ENCODE data around the gene TEX52. TPM values are rescaled to one million over a fixed set of nuclear protein-coding genes. Genes with fewer than 3 reads are reported as not detected.
A peak's percentile ranks its signal among the peaks of the same experiment; 100 is the strongest.

The TEX52 gene
- total RNA-seq, 1 experiment from 2014 or later = not detected

DNA sequence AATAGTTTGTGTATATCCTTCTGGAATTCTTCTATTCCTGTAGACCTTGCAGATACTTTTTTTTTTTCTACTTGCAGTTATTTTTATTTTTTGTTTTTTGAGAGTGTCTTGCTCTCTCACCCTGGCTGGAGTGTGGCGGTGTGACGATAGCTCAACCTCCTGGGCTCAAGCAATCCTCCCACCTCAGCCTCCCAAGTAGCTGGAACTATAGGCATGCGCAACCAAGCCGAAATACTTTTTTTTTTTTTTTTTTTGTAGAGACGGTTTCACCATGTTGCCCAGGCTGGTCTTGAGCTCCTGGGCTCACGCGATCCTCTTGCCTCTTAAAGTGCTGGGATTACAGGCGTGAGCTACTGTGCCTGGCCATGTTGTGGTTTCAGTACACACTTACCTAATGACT lies 43.8 kb upstream of the TEX52 start:
- CTCF ChIA-PET = interaction anchor here (0.6 kb wide), 1 partner anchor 45 kb away, joined by 5 read pairs; no protein-coding TSS in a partner anchor

DNA sequence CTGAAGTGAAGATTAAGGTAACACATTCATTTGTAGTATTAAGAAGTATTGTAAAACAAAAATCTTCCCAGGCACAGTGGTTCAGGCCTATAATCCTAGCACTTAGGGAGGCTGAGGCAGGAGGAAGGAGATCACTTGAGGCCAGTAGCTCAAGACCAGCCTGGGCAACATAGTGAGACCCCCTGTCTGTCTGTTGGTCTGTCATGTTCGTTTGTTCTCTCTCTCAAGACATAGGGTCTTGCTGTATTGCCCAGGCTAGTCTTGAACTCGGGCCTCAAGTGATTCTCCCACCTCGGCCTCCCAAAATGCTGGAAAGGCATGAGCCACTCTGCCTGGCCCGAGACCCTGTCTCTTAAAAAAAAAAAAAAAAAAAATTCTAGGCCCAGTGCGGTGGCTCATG lies 40.6 kb upstream of the TEX52 start:
- no TSS peak for BruUV-seq (replicated peaks)
- Histone ChIP-seq H3K36me3 (ENCODE audit: insufficient read depth, low read length, poor library complexity, severe bottlenecking) (no peaks in the 10 kb centered on the region), H3K4me3 (ENCODE audit: low read depth, low read length, poor library complexity, severe bottlenecking) (no peak overlapping the region), H3K4me1 (ENCODE audit: insufficient read depth, low read length, poor library complexity, severe bottlenecking) (peaks cover 18% of the 10 kb centered on the region), H3K9me3 (ENCODE audit: low read depth, low read length, poor library complexity, severe bottlenecking) (no peaks in the 10 kb centered on the region), H3K27ac (ENCODE audit: low read depth, low read length, poor library complexity, severe bottlenecking) (no peak overlapping the region), H3K27me3 (replicated peaks; ENCODE audit: insufficient read depth, low read depth, low read length, poor library complexity) (no peaks in the 10 kb centered on the region)
- DNase-seq (ENCODE audit: low spot score) = no peak
- intact Hi-C loops (cut with micrococcal nuclease; ENCODE audit: unreplicated experiment) = no loop called here
- no peak for TF ChIP-seq EZH2 (IDR thresholded peaks at IDR 0.05; ENCODE audit: borderline replicate concordance, low read depth, low read length, poor library complexity, severe bottlenecking)
- CTCF ChIA-PET = no interaction called here
- POLR2A ChIA-PET (ENCODE audit: low non-redundant PET) = no interaction called here

More for the DNA sequence above, 43.8 kb upstream of the TEX52 start:
- no peaks in the 10 kb centered on the region for H3K27me3 ChIP-seq (replicated peaks; ENCODE audit: insufficient read depth, low read depth, low read length, poor library complexity)
- peaks cover 8% of the 10 kb centered on the region for H3K4me1 ChIP-seq (ENCODE audit: insufficient read depth, low read length, poor library complexity, severe bottlenecking)
- no peak overlapping the region for H3K27ac ChIP-seq (ENCODE audit: low read depth, low read length, poor library complexity, severe bottlenecking)
- no peak for DNase-seq (ENCODE audit: low spot score)
- H3K36me3 ChIP-seq (ENCODE audit: insufficient read depth, low read length, poor library complexity, severe bottlenecking) = no peaks in the 10 kb centered on the region
- POLR2A ChIA-PET (ENCODE audit: low non-redundant PET) = interaction anchor here (0.7 kb wide), 1 partner anchor 141 kb away, joined by 4 read pairs; no protein-coding TSS in a partner anchor
- BruUV-seq (replicated peaks) = no TSS peak
- TF ChIP-seq EZH2 (IDR thresholded peaks at IDR 0.05; ENCODE audit: borderline replicate concordance, low read depth, low read length, poor library complexity, severe bottlenecking) = no peak
- TF ChIP-seq, protein P1, sequence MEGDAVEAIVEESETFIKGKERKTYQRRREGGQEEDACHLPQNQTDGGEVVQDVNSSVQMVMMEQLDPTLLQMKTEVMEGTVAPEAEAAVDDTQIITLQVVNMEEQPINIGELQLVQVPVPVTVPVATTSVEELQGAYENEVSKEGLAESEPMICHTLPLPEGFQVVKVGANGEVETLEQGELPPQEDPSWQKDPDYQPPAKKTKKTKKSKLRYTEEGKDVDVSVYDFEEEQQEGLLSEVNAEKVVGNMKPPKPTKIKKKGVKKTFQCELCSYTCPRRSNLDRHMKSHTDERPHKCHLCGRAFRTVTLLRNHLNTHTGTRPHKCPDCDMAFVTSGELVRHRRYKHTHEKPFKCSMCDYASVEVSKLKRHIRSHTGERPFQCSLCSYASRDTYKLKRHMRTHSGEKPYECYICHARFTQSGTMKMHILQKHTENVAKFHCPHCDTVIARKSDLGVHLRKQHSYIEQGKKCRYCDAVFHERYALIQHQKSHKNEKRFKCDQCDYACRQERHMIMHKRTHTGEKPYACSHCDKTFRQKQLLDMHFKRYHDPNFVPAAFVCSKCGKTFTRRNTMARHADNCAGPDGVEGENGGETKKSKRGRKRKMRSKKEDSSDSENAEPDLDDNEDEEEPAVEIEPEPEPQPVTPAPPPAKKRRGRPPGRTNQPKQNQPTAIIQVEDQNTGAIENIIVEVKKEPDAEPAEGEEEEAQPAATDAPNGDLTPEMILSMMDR (conservative IDR thresholded peaks at IDR 0.05; ENCODE audit: low read depth, low read length) = no peak
- H3K4me3 ChIP-seq (ENCODE audit: low read depth, low read length, poor library complexity, severe bottlenecking) = no peak overlapping the region
- intact Hi-C loops (cut with micrococcal nuclease; ENCODE audit: unreplicated experiment) = no loop called here
- no peaks in the 10 kb centered on the region for H3K9me3 ChIP-seq (ENCODE audit: low read depth, low read length, poor library complexity, severe bottlenecking)

DNA sequence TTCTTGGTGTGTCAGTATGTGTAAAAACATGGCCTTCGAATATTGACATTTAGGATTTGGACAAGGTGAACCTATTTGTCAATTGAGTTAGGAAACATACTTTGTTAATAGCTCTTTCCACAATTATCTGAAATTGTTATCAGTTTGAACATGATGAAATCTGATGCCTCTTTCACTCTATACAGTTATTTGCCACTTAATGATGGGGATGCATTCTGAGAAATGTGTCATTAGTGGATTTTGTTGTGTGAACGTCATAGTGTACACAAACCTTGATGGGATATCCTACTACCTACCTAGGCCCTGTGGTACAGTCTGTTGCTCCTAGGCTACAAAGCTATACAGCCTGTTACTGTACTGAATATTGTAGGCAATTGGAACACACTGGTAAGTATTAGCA lies 38.7 kb upstream of the TEX52 start:
- Histone ChIP-seq H3K36me3 (ENCODE audit: insufficient read depth, low read length, poor library complexity, severe bottlenecking) (no peaks in the 10 kb centered on the region), H3K27me3 (replicated peaks; ENCODE audit: insufficient read depth, low read depth, low read length, poor library complexity) (no peaks in the 10 kb centered on the region), H3K4me1 (ENCODE audit: insufficient read depth, low read length, poor library complexity, severe bottlenecking) (peaks cover 10% of the 10 kb centered on the region), H3K27ac (ENCODE audit: low read depth, low read length, poor library complexity, severe bottlenecking) (no peak overlapping the region), H3K4me3 (ENCODE audit: low read depth, low read length, poor library complexity, severe bottlenecking) (no peak overlapping the region), H3K9me3 (ENCODE audit: low read depth, low read length, poor library complexity, severe bottlenecking) (no peaks in the 10 kb centered on the region)
- BruUV-seq (replicated peaks) = no TSS peak
- ChIA-PET CTCF (no interaction called here), POLR2A (ENCODE audit: low non-redundant PET) (no interaction called here)
- no peak for TF ChIP-seq EZH2 (IDR thresholded peaks at IDR 0.05; ENCODE audit: borderline replicate concordance, low read depth, low read length, poor library complexity, severe bottlenecking)
- TF ChIP-seq, protein P1 (conservative IDR thresholded peaks at IDR 0.05; ENCODE audit: low read depth, low read length) = no peak
- intact Hi-C loops (cut with micrococcal nuclease; ENCODE audit: unreplicated experiment) = no loop called here
- DNase-seq (ENCODE audit: low spot score) = no peak

DNA sequence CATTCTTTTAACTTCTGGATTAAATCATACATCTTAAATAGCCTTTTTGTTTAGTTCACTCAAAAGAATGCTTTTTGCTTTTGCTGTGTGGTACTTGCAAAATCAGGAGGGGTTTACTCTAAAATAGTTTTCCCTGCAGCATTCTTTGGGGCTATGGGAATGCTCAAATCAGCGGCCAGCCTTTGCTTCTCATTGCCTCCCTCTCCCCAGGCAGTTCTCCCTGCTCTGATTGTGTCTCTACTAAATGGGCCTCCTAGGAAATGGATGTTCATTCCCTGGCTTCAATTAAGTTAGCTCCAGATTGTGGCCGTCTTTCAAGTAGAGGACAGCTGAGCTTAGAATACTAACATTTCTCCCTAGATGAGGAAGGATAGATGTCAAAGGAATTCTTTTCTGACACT lies 38.2 kb upstream of the TEX52 start:
- DNase-seq (ENCODE audit: low spot score) = no peak
- ChIA-PET POLR2A (ENCODE audit: low non-redundant PET) (no interaction called here), CTCF (no interaction called here)
- Histone ChIP-seq H3K36me3 (ENCODE audit: insufficient read depth, low read length, poor library complexity, severe bottlenecking) (no peaks in the 10 kb centered on the region), H3K27me3 (replicated peaks; ENCODE audit: insufficient read depth, low read depth, low read length, poor library complexity) (no peaks in the 10 kb centered on the region), H3K9me3 (ENCODE audit: low read depth, low read length, poor library complexity, severe bottlenecking) (no peaks in the 10 kb centered on the region), H3K4me1 (ENCODE audit: insufficient read depth, low read length, poor library complexity, severe bottlenecking) (peaks cover 14% of the 10 kb centered on the region), H3K27ac (ENCODE audit: low read depth, low read length, poor library complexity, severe bottlenecking) (peak overlapping the region; percentile 10), H3K4me3 (ENCODE audit: low read depth, low read length, poor library complexity, severe bottlenecking) (no peak overlapping the region)
- intact Hi-C loops (cut with micrococcal nuclease; ENCODE audit: unreplicated experiment) = no loop called here
- BruUV-seq (replicated peaks) = no TSS peak
- no peak for TF ChIP-seq EZH2 (IDR thresholded peaks at IDR 0.05; ENCODE audit: borderline replicate concordance, low read depth, low read length, poor library complexity, severe bottlenecking)
- TF ChIP-seq, protein P1 (conservative IDR thresholded peaks at IDR 0.05; ENCODE audit: low read depth, low read length) = no peak
